Mesodermal cell (in vitro differentiated cells): ENCODE measurements around the gene L3MBTL4.
A peak's percentile ranks its signal among the peaks of the same experiment; 100 is the strongest.
"Not testable (repeated sequence)": the region's sequence is repeated elsewhere in the genome, so short reads cannot be mapped to it uniquely, and the experiment has no call there.

Experiments used
- H3K27ac ChIP-seq: 2 replicates; pipeline ENCODE4 v1.7.0; 2013; ENCODE audit warnings: mild to moderate bottlenecking, low read depth, low read length, moderate library complexity; ENCODE audit not compliant: severe bottlenecking
- H3K36me3 ChIP-seq: 2 replicates; pipeline ENCODE4 v1.7.1; 2013; ENCODE audit warnings: mild to moderate bottlenecking, low read length, moderate library complexity; ENCODE audit not compliant: control insufficient read depth, insufficient read depth
- H3K4me1 ChIP-seq: one replicate; pipeline ENCODE4 v1.7.1; 2013; ENCODE audit warnings: mild to moderate bottlenecking, low read length; ENCODE audit not compliant: insufficient read depth, control insufficient read depth, poor library complexity, severe bottlenecking
- H3K4me3 ChIP-seq: 2 replicates; pipeline ENCODE4 v1.7.0; 2013; ENCODE audit warnings: low read length, control low read depth, mild to moderate bottlenecking; ENCODE audit not compliant: insufficient read depth, poor library complexity, severe bottlenecking; ENCODE audit errors: extremely low read depth
- H3K9me3 ChIP-seq: 2 replicates; pipeline ENCODE4 v1.7.1; 2013; ENCODE audit warnings: mild to moderate bottlenecking, low read length, moderate library complexity; ENCODE audit not compliant: control insufficient read depth
- WGBS, 2 experiments: methylation state at CpG; one replicate each; pipeline ENCODE4 v1.1.5; 2013; ENCODE audit warnings: missing lambda C conversion rate in 2 of 2; ENCODE audit not compliant: insufficient coverage in 2 of 2; 5-methylcytosine and 5-hydroxymethylcytosine counted together

L3MBTL4 gene

DNA sequence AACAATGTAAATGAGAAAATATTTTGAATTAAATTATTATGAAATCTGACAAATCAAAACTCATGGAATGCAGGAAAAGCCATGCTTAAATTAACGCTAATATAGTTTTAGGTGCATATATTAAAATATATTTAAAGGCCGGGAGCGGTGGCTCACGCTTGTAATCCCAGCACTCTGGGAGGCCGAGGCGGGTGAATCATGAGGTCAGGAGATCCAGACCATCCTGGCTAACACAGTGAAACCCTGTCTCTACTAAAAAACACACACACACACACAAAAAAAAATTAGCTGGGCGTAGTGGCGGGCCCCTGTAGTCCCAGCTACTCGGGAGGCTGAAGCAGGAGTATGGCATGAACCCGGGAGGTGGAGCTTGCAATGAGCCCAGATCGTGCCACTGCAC lies 342.3 kb downstream of the L3MBTL4 start:
- H3K4me3 ChIP-seq, H3K4me1 ChIP-seq, H3K9me3 ChIP-seq, H3K36me3 ChIP-seq, H3K27ac ChIP-seq: not testable (repeated sequence)
- WGBS, 2 experiments, result no CpG with 5 or more reads among the region's 11 CpGs

DNA sequence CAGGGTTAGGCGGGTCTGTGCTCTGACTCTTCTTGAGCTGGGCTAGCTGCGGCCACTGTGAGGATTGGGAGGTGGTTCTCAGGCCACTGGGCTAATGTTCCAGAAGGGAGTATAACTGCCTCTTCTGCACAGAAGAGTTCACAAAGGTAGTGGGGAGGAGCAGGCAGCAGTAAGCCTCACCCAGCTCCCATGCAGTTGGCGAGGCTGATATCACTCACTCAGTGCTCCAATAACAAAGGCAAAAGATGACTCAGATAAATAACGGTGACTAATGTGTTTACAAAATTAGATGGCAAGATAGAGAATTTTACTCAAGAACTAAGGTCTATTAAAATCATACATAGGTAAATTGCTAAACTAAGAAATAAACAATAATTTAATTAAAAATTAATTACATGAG lies 345.2 kb downstream of the L3MBTL4 start:
- no peak overlapping the region for H3K4me3 ChIP-seq
- H3K36me3 ChIP-seq, result no peaks in the 10 kb centered on the region
- 100% methylated on average over 2 of the region's 4 CpGs; no CpG with 5 or more reads in 1 of the 2 experiments for WGBS, 2 experiments
- no peak overlapping the region for H3K27ac ChIP-seq
- no peaks in the 10 kb centered on the region for H3K9me3 ChIP-seq
- no peaks in the 10 kb centered on the region for H3K4me1 ChIP-seq

GRCh38 chr18:6069103-6069502 lies 345.6 kb downstream of the L3MBTL4 start:
- Histone ChIP-seq H3K9me3 (no peaks in the 10 kb centered on the region), H3K36me3 (no peaks in the 10 kb centered on the region), H3K4me1 (no peaks in the 10 kb centered on the region), H3K27ac (no peak overlapping the region), H3K4me3 (no peak overlapping the region)
- WGBS, 2 experiments, result 90 to 93% methylated on average over 3 of the region's 3 CpGs

GRCh38 chr18:6060149-6060548 lies 354.6 kb downstream of the L3MBTL4 start:
- WGBS, 2 experiments, result 90% methylated on average over 1 of the region's 4 CpGs; no CpG with 5 or more reads in 1 of the 2 experiments
- Histone ChIP-seq H3K36me3 (no peaks in the 10 kb centered on the region), H3K9me3 (peaks cover 3% of the 10 kb centered on the region), H3K27ac (no peak overlapping the region), H3K4me3 (no peak overlapping the region), H3K4me1 (peaks cover 26% of the 10 kb centered on the region)

GRCh38 chr18:6059551-6059950 lies 355.2 kb downstream of the L3MBTL4 start:
- H3K4me1 ChIP-seq, result peaks cover 26% of the 10 kb centered on the region
- H3K9me3 ChIP-seq, result peaks cover 3% of the 10 kb centered on the region
- WGBS, 2 experiments, result no CpG with 5 or more reads among the region's 1 CpG
- H3K4me3 ChIP-seq, result no peak overlapping the region
- no peaks in the 10 kb centered on the region for H3K36me3 ChIP-seq
- no peak overlapping the region for H3K27ac ChIP-seq

DNA sequence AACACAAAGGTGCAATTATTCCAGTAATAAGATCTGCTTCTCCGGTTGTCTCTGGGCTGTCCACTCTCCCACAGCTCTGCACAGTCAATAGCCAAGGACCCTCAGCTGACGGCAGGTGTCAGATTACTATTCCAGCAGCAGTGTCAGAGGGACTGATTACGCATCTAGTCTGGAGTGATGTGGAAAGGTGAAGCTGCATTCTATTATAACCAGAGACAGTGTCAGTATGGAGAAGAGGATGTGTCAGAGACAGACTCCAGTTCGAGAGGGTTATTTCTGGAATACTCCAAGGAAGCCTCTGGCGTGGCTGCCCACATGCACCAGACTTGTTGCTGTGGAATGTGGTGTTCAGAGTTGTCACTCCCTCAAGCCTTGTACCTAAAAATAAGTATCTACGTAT lies 355.8 kb downstream of the L3MBTL4 start:
- H3K27ac ChIP-seq, result peak overlapping the region; percentile 0

GRCh38 chr18:6057604-6058003 lies 357.1 kb downstream of the L3MBTL4 start:
- no CpG with 5 or more reads among the region's 3 CpGs for WGBS, 2 experiments
- Histone ChIP-seq H3K4me3 (no peak overlapping the region), H3K27ac (no peak overlapping the region), H3K36me3 (no peaks in the 10 kb centered on the region), H3K9me3 (no peaks in the 10 kb centered on the region), H3K4me1 (peaks cover 26% of the 10 kb centered on the region)

More for the DNA sequence above, 355.8 kb downstream of the L3MBTL4 start:
- H3K4me1 ChIP-seq, result peaks cover 26% of the 10 kb centered on the region
- 70 to 79% methylated on average over 4 of the region's 6 CpGs for WGBS, 2 experiments
- H3K36me3 ChIP-seq, result no peaks in the 10 kb centered on the region
- no peak overlapping the region for H3K4me3 ChIP-seq
- peaks cover 3% of the 10 kb centered on the region for H3K9me3 ChIP-seq

GRCh38 chr18:6056171-6056910 lies 358.4 kb downstream of the L3MBTL4 start:
- Histone ChIP-seq H3K4me1 (peaks cover 26% of the 10 kb centered on the region), H3K36me3 (no peaks in the 10 kb centered on the region), H3K4me3 (no peak overlapping the region), H3K27ac (peak overlapping the region; percentile 78), H3K9me3 (no peaks in the 10 kb centered on the region)
- WGBS, 2 experiments, result 46 to 82% methylated on average over 2 to 4 of the region's 7 CpGs

GRCh38 chr18:6055711-6056110 lies 359.0 kb downstream of the L3MBTL4 start:
- Histone ChIP-seq H3K27ac (peak overlapping the region; percentile 78), H3K4me3 (no peak overlapping the region), H3K4me1 (peaks cover 26% of the 10 kb centered on the region)

GRCh38 chr18:6054256-6054842 lies 360.4 kb downstream of the L3MBTL4 start:
- H3K4me3 ChIP-seq, result no peak overlapping the region
- no peaks in the 10 kb centered on the region for H3K36me3 ChIP-seq
- H3K27ac ChIP-seq, result peak overlapping the region; percentile 47
- WGBS, 2 experiments, result 65 to 67% methylated on average over 5 to 6 of the region's 9 CpGs
- no peaks in the 10 kb centered on the region for H3K9me3 ChIP-seq
- peaks cover 26% of the 10 kb centered on the region for H3K4me1 ChIP-seq

More at GRCh38 chr18:6055711-6056110, 359.0 kb downstream of the L3MBTL4 start:
- WGBS, 2 experiments, result no CpG with 5 or more reads among the region's 5 CpGs
- Histone ChIP-seq H3K9me3 (no peaks in the 10 kb centered on the region), H3K36me3 (no peaks in the 10 kb centered on the region)

DNA sequence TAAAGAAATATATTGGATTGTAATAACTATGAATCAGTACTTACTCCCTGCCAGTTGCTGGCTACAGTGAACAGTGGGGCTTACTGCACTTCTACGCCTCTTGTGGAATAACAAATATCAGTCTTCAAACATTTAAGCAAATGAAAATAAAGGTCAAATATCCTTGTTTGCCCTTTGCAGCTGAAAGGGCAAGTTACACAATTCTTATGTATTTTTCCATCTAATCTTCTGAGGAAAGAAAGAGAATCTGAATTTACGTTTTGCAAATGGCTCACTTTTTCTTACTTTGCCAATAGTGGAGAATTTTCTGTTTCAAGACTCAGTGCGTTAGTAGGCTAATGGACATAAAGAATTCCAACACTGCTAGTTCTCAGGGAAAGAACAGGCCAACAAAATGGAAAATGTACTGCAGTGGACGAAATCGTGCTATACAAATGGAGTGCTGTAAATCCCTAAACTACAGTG lies 362.2 kb downstream of the L3MBTL4 start:
- 90 to 91% methylated on average over 3 to 4 of the region's 5 CpGs for WGBS, 2 experiments
- no peak overlapping the region for H3K4me3 ChIP-seq
- no peaks in the 10 kb centered on the region for H3K9me3 ChIP-seq
- peaks cover 15% of the 10 kb centered on the region for H3K4me1 ChIP-seq
- H3K36me3 ChIP-seq, result no peaks in the 10 kb centered on the region
- H3K27ac ChIP-seq, result no peak overlapping the region
